Liver (tissue), 9 donors: ENCODE data around the gene MYOF. TPM values are rescaled to one million over a fixed set of nuclear protein-coding genes. Genes with fewer than 3 reads are reported as not detected.

Source experiments
- DNase-seq: peaks from one replicate; pipeline ENCODE4 v3.0.0-alpha.2; 2017; ENCODE audit warnings: low spot score
- H3K27ac ChIP-seq, 2 donors: one replicate each; pipeline ENCODE4 v1.7.0; 2013; ENCODE audit warnings: inconsistent platforms in 2 of 2, low read length in 2 of 2, control low read depth in 1 of 2, low read depth in 1 of 2, mild to moderate bottlenecking in 1 of 2
- H3K27me3 ChIP-seq, 4 donors: one replicate each; pipeline versions ENCODE4 v1.6.1 to v1.7.0; 2013; ENCODE audit warnings: low read length in 3 of 4, inconsistent platforms in 1 of 4, mild to moderate bottlenecking in 1 of 4, moderate library complexity in 1 of 4; ENCODE audit not compliant: control insufficient read depth in 4 of 4, insufficient read depth in 4 of 4
- H3K36me3 ChIP-seq, 4 donors: one replicate each; pipeline versions ENCODE4 v1.6.1 to v1.7.0; 2013; ENCODE audit warnings: low read length in 3 of 4, mild to moderate bottlenecking in 3 of 4, low read depth in 1 of 4, moderate library complexity in 1 of 4; ENCODE audit not compliant: control insufficient read depth in 4 of 4, insufficient read depth in 3 of 4
- H3K4me1 ChIP-seq, 4 donors: one replicate each; pipeline versions ENCODE4 v1.6.1 to v1.7.0; 2013; ENCODE audit warnings: low read length in 3 of 4, mild to moderate bottlenecking in 3 of 4, moderate library complexity in 1 of 4; ENCODE audit not compliant: control insufficient read depth in 4 of 4, insufficient read depth in 4 of 4
- H3K4me3 ChIP-seq, 3 donors: one replicate each; pipeline versions ENCODE4 v1.6.1 to v1.7.0; 2013; ENCODE audit warnings: low read length in 3 of 3, control low read depth in 1 of 3, low read depth in 1 of 3, mild to moderate bottlenecking in 1 of 3
- H3K9ac ChIP-seq, 2 donors: one replicate each; pipeline ENCODE4 v1.7.0; 2013; ENCODE audit warnings: low read length in 2 of 2, mild to moderate bottlenecking in 2 of 2, moderate library complexity in 2 of 2, control low read depth in 1 of 2, low read depth in 1 of 2
- H3K9me3 ChIP-seq, 4 donors: one replicate each; pipeline versions ENCODE4 v1.6.1 to v1.7.0; 2013; ENCODE audit warnings: low read length in 3 of 4; ENCODE audit not compliant: control insufficient read depth in 4 of 4
- ATF3 ChIP-seq: IDR thresholded peaks from 2 replicates; pipeline ENCODE4 v1.6.1; 2016; ENCODE audit warnings: antibody characterized with exemption
- CTCF ChIP-seq: fragments of 150-350 bp; IDR thresholded peaks from 2 replicates; pipeline ENCODE4 v1.5.1; 2017; ENCODE audit warnings: improper control_type of control experiment, low read depth, low read length; ENCODE audit not compliant: missing input control
- EGR1 ChIP-seq, 2 donors: IDR thresholded peaks; 2 replicates each; pipeline ENCODE4 v1.6.1; 2016 to 2018; ENCODE audit warnings: antibody characterized with exemption in 2 of 2, low read depth in 2 of 2
- FOXA1 ChIP-seq: IDR thresholded peaks from 2 replicates; pipeline ENCODE4 v1.6.1; 2016; ENCODE audit warnings: antibody characterized with exemption
- FOXA2 ChIP-seq: IDR thresholded peaks from 2 replicates; pipeline ENCODE4 v1.6.1; 2016; ENCODE audit warnings: antibody characterized with exemption
- GABPA ChIP-seq, 2 donors: IDR thresholded peaks in 1 of 2; conservative IDR thresholded peaks in 1 of 2; 2 replicates each; pipeline ENCODE4 v1.6.1; 2016; ENCODE audit warnings: antibody characterized with exemption in 2 of 2, mild to moderate bottlenecking in 1 of 2, moderate library complexity in 1 of 2
- HNF4A ChIP-seq, 2 donors: conservative IDR thresholded peaks; 2 replicates each; pipeline ENCODE4 v1.6.1; 2016; ENCODE audit warnings: antibody characterized with exemption in 2 of 2, mild to moderate bottlenecking in 2 of 2
- JUND ChIP-seq, 2 donors: IDR thresholded peaks; 2 replicates each; pipeline ENCODE4 v1.6.1; 2016; ENCODE audit warnings: antibody characterized with exemption in 2 of 2
- MAX ChIP-seq: IDR thresholded peaks from 2 replicates; pipeline ENCODE4 v1.6.1; 2016; ENCODE audit warnings: antibody characterized with exemption
- NR2F2 ChIP-seq: IDR thresholded peaks from 2 replicates; pipeline ENCODE4 v1.6.1; 2016; ENCODE audit warnings: antibody characterized with exemption
- RAD21 ChIP-seq, 2 donors: IDR thresholded peaks; 2 replicates each; pipeline ENCODE4 v1.6.1; 2016; ENCODE audit warnings: antibody characterized with exemption in 2 of 2, mild to moderate bottlenecking in 2 of 2
- RXRA ChIP-seq, 2 donors: IDR thresholded peaks; 2 replicates each; pipeline ENCODE4 v1.6.1; 2017 to 2018; ENCODE audit warnings: antibody characterized with exemption in 2 of 2, mild to moderate bottlenecking in 1 of 2
- SP1 ChIP-seq: IDR thresholded peaks from 2 replicates; pipeline ENCODE4 v1.6.1; 2018; ENCODE audit warnings: antibody characterized with exemption, mild to moderate bottlenecking
- TAF1 ChIP-seq: conservative IDR thresholded peaks from 2 replicates; pipeline ENCODE4 v1.6.1; 2016; ENCODE audit warnings: antibody characterized with exemption, mild to moderate bottlenecking
- YY1 ChIP-seq: IDR thresholded peaks from 2 replicates; pipeline ENCODE4 v1.6.1; 2016; ENCODE audit warnings: antibody characterized with exemption, mild to moderate bottlenecking
- ZBTB33 ChIP-seq: IDR thresholded peaks from 2 replicates; pipeline ENCODE4 v1.6.1; 2016; ENCODE audit warnings: antibody characterized with exemption
- WGBS: extraction: QIAGEN DNeasy Blood & Tissue Kit; methylation state at CpG from one replicate; pipeline ENCODE4 v1.1.7; 2013; 5-methylcytosine and 5-hydroxymethylcytosine counted together
- polyA plus RNA-seq, 2 donors: library from polyadenylated mRNA; stranded (reverse) in 1 of 2; unstranded in 1 of 2; fragments of 200-250 nt in 1 of 2; fragments of >200 nt in 1 of 2; fragmentation: Nextera tagmentation in 1 of 2; extraction: Ambion mirVana in 1 of 2; gene quantifications; one replicate each; pipeline versions ENCODE4 v1.2.1 to v1.2.3, GENCODE V29; 2013 to 2015
- total RNA-seq, 2 donors: library from RNA; depleted of rRNA; stranded (reverse); fragments of >200 nt; gene quantifications; one replicate each; pipeline ENCODE4 v1.2.3, GENCODE V29; 2014
- donor health status: healthy.
- donor health status: healthy.
- donor health status: healthy.
- donor health status: healthy.
- donor health status: healthy.

Gene MYOF
- total and polyA plus RNA-seq, 4 donors: 0.89 to 5.7 (median 3.2) TPM

- DNase-seq: no peak
- Histone ChIP-seq H3K27ac (no peak overlapping the region), H3K9me3 (no peaks in the 10 kb centered on the region), H3K9ac (no peak overlapping the region), H3K36me3 (no peaks in the 10 kb centered on the region), H3K27me3 (no peaks in the 10 kb centered on the region), H3K4me1 (no peaks in the 10 kb centered on the region), H3K4me3 (no peak overlapping the region)
- TF ChIP-seq SP1 (no peak), TAF1 (no peak), FOXA1 (no peak), GABPA (IDR thresholded peaks at IDR 0.05 in 1 of 2, conservative IDR thresholded peaks at IDR 0.05 in 1 of 2) (no peak), NR2F2 (no peak), RAD21 (IDR thresholded peaks at IDR 0.05) (no peak), ZBTB33 (no peak), MAX (no peak), JUND (IDR thresholded peaks at IDR 0.05) (no peak), YY1 (no peak), FOXA2 (no peak), RXRA (IDR thresholded peaks at IDR 0.05) (no peak), HNF4A (conservative IDR thresholded peaks at IDR 0.05) (no peak), CTCF (no peak), ATF3 (no peak), EGR1 (IDR thresholded peaks at IDR 0.05; ENCODE audit: low read depth in 2 of 2) (no peak)
- 93% methylated on average over 3 of the region's 3 CpGs for WGBS
Measured at GRCh38 chr10:93281367-93281720, 200.8 kb downstream of the MYOF start.

- no peak overlapping the region for H3K27ac ChIP-seq
- 76% methylated on average over 8 of the region's 8 CpGs for WGBS
- H3K4me3 ChIP-seq: no peak overlapping the region
- H3K27me3 ChIP-seq: no peaks in the 10 kb centered on the region
- no peaks in the 10 kb centered on the region for H3K36me3 ChIP-seq
- H3K9ac ChIP-seq: no peak overlapping the region
- no peaks in the 10 kb centered on the region for H3K4me1 ChIP-seq
- DNase-seq: no peak
- H3K9me3 ChIP-seq: no peaks in the 10 kb centered on the region
- no peak for TF ChIP-seq TAF1
Measured at GRCh38 chr10:93280699-93281366, 201.3 kb downstream of the MYOF start.
